Testis (tissue), 2 donors: Measurements from ENCODE around the gene SCNN1G.

ENCODE experiments used
- POLR2A ChIP-seq: fragments of 450-650 bp; IDR thresholded peaks from one replicate; pipeline ENCODE4 v1.6.1; 2017; ENCODE audit warnings: antibody characterized with exemption, mild to moderate bottlenecking, moderate library complexity
- TF ChIP-seq, protein P1 (sequence below), 3 experiments: fragments of 450-650 bp in 2 of 3; fragments of 200-600 bp in 1 of 3; sonication (generic) in 1 of 3; IDR thresholded peaks; one replicate each; pipeline ENCODE4 v1.5.1; 2016 to 2019; ENCODE audit warnings: antibody characterized with exemption in 3 of 3, mild to moderate bottlenecking in 2 of 3, moderate library complexity in 1 of 3

DNA sequence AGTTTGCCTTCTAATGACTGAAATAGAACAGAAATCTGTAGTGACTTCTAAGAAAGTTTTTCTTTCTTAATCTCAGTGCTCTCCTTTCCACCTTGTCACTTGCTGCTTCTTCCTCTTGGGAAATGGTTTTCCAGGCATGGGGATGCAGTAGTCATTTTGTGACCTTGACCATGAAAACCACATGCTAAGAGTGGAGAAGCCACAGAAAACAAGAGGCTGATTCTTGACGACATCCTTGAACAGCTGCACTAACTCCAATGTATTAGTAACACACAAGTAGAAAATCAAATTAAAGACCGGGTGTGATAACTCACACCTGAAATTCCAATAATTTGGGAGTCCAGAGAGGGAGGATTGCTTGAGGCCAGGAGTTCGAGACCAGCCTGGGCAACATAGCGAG is 17.8 kb upstream of the SCNN1G start:
- TF ChIP-seq POLR2A, result no peak
- TF ChIP-seq, protein P1, sequence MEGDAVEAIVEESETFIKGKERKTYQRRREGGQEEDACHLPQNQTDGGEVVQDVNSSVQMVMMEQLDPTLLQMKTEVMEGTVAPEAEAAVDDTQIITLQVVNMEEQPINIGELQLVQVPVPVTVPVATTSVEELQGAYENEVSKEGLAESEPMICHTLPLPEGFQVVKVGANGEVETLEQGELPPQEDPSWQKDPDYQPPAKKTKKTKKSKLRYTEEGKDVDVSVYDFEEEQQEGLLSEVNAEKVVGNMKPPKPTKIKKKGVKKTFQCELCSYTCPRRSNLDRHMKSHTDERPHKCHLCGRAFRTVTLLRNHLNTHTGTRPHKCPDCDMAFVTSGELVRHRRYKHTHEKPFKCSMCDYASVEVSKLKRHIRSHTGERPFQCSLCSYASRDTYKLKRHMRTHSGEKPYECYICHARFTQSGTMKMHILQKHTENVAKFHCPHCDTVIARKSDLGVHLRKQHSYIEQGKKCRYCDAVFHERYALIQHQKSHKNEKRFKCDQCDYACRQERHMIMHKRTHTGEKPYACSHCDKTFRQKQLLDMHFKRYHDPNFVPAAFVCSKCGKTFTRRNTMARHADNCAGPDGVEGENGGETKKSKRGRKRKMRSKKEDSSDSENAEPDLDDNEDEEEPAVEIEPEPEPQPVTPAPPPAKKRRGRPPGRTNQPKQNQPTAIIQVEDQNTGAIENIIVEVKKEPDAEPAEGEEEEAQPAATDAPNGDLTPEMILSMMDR (IDR thresholded peaks at IDR 0.05), result no peak
